ENCODE measurements around the gene C21orf58. TPM values are rescaled to one million over a fixed set of nuclear protein-coding genes. Genes with fewer than 3 reads are reported as not detected.
A peak's percentile ranks its signal among the peaks of the same experiment; 100 is the strongest.

C21orf58 gene
- total and polyA plus RNA-seq, 2 donors from 2014 or later: 0.67 to 2.7 TPM

DNA sequence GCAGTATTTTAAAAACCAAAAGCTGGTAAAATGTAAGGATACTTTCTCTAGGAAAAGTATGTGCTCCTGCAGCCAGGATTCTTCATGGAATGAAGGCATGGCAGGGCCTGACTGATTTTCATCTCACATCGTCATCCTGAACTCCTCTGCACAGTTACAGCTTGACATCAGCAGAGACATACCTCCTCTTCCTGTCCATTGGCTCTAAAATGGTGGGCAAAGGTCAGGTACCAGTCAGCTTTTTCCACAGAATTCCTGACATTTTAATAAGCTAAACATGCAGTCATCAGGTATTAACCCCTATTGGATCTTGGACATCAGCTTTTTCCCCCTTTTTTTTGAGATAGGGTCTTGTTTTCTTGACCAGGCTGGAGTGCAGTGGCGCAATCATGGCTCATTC is 6.1 kb upstream of the C21orf58 start:
- Histone ChIP-seq H3K27me3 (ENCODE audit: control insufficient read depth, insufficient read depth, low read length) (no peaks in the 10 kb centered on the region), H3K4me3 (ENCODE audit: low read length in 3 of 3) (no peak overlapping the region), H3K27ac (ENCODE audit: low read depth in 2 of 2, low read length in 2 of 2) (no peak overlapping the region), H3K36me3 (ENCODE audit: control insufficient read depth in 2 of 3, insufficient read depth in 3 of 3, low read length in 3 of 3) (peaks cover 0 to 7% (median 3%) of the 10 kb centered on the region in 3 donors), H3K9ac (ENCODE audit: low read length in 3 of 3) (no peak overlapping the region), H3K9me3 (ENCODE audit: control insufficient read depth in 2 of 3, insufficient read depth in 1 of 3, low read length in 3 of 3) (no peaks in the 10 kb centered on the region), H3K4me1 (ENCODE audit: control insufficient read depth in 2 of 3, insufficient read depth in 2 of 3, low read depth in 1 of 3, low read length in 3 of 3) (peaks cover 0 to 7% (median 2%) of the 10 kb centered on the region in 3 donors)
- TF ChIP-seq, protein P1, sequence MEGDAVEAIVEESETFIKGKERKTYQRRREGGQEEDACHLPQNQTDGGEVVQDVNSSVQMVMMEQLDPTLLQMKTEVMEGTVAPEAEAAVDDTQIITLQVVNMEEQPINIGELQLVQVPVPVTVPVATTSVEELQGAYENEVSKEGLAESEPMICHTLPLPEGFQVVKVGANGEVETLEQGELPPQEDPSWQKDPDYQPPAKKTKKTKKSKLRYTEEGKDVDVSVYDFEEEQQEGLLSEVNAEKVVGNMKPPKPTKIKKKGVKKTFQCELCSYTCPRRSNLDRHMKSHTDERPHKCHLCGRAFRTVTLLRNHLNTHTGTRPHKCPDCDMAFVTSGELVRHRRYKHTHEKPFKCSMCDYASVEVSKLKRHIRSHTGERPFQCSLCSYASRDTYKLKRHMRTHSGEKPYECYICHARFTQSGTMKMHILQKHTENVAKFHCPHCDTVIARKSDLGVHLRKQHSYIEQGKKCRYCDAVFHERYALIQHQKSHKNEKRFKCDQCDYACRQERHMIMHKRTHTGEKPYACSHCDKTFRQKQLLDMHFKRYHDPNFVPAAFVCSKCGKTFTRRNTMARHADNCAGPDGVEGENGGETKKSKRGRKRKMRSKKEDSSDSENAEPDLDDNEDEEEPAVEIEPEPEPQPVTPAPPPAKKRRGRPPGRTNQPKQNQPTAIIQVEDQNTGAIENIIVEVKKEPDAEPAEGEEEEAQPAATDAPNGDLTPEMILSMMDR (IDR thresholded peaks at IDR 0.05; ENCODE audit: borderline replicate concordance, extremely low read depth, insufficient read depth): no peak
- peak in 1 of 5 donors; percentile 10 for DNase-seq
- FAIRE-seq: no peak
- intact Hi-C loops (cut with DNase I): no loop called here

GRCh38 chr21:46328151-46328550 is 4.5 kb upstream of the C21orf58 start:
- no peak overlapping the region for H3K27ac ChIP-seq (ENCODE audit: low read depth in 2 of 2, low read length in 2 of 2)
- no peak overlapping the region for H3K4me3 ChIP-seq (ENCODE audit: low read length in 3 of 3)
- H3K9ac ChIP-seq (ENCODE audit: low read length in 3 of 3): no peak overlapping the region
- H3K9me3 ChIP-seq (ENCODE audit: control insufficient read depth in 2 of 3, insufficient read depth in 1 of 3, low read length in 3 of 3): no peaks in the 10 kb centered on the region
- intact Hi-C loops (cut with DNase I): no loop called here
- no peak for DNase-seq
- TF ChIP-seq, protein P1 (IDR thresholded peaks at IDR 0.05; ENCODE audit: borderline replicate concordance, extremely low read depth, insufficient read depth): no peak
- FAIRE-seq: no peak
- H3K4me1 ChIP-seq (ENCODE audit: control insufficient read depth in 2 of 3, insufficient read depth in 2 of 3, low read depth in 1 of 3, low read length in 3 of 3): peaks cover 0 to 8% (median 2%) of the 10 kb centered on the region in 3 donors
- H3K36me3 ChIP-seq (ENCODE audit: control insufficient read depth in 2 of 3, insufficient read depth in 3 of 3, low read length in 3 of 3): peaks cover 0 to 3% (median 0%) of the 10 kb centered on the region in 3 donors
- H3K27me3 ChIP-seq (ENCODE audit: control insufficient read depth, insufficient read depth, low read length): no peaks in the 10 kb centered on the region

DNA sequence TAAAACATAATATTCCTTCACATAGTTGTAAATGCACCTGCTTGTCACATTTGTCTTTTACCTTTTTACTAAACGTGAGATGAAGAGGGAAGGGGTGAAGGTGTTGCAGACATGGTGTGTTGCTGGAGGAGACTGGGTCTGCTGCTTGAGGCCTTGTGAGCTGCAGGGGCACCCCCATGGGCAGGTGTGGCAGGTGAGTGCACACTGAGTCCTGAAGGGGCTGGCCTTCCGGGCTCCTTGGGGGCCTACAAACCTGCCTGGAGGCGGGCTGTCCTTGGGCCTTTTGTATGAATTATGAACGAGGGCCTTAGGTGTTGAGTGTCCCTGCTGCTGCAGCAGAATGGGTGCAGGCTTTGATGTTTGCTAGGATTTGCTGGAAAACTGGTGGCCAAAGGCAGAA is 4.0 kb upstream of the C21orf58 start:
- Histone ChIP-seq H3K9ac (ENCODE audit: low read length in 3 of 3) (no peak overlapping the region), H3K27me3 (ENCODE audit: control insufficient read depth, insufficient read depth, low read length) (no peaks in the 10 kb centered on the region), H3K36me3 (ENCODE audit: control insufficient read depth in 2 of 3, insufficient read depth in 3 of 3, low read length in 3 of 3) (peaks cover 0 to 3% (median 0%) of the 10 kb centered on the region in 3 donors), H3K4me3 (ENCODE audit: low read length in 3 of 3) (no peak overlapping the region), H3K9me3 (ENCODE audit: control insufficient read depth in 2 of 3, insufficient read depth in 1 of 3, low read length in 3 of 3) (no peaks in the 10 kb centered on the region), H3K27ac (ENCODE audit: low read depth in 2 of 2, low read length in 2 of 2) (no peak overlapping the region), H3K4me1 (ENCODE audit: control insufficient read depth in 2 of 3, insufficient read depth in 2 of 3, low read depth in 1 of 3, low read length in 3 of 3) (peaks cover 0 to 12% (median 2%) of the 10 kb centered on the region in 3 donors)
- no peak for DNase-seq
- TF ChIP-seq, protein P1 (IDR thresholded peaks at IDR 0.05; ENCODE audit: borderline replicate concordance, extremely low read depth, insufficient read depth): no peak
- no peak for FAIRE-seq
- intact Hi-C loops (cut with DNase I): no loop called here

All from kidney (tissue), 14 donors.